ENCODE measurements around the gene NET1. TPM values are rescaled to one million over a fixed set of nuclear protein-coding genes. Genes with fewer than 3 reads are reported as not detected.
"Not testable (repeated sequence)": the region's sequence is repeated elsewhere in the genome, so short reads cannot be mapped to it uniquely, and the experiment has no call there.

Gene NET1
- total RNA-seq, 1 experiment from 2014 or later, result 154 TPM

DNA sequence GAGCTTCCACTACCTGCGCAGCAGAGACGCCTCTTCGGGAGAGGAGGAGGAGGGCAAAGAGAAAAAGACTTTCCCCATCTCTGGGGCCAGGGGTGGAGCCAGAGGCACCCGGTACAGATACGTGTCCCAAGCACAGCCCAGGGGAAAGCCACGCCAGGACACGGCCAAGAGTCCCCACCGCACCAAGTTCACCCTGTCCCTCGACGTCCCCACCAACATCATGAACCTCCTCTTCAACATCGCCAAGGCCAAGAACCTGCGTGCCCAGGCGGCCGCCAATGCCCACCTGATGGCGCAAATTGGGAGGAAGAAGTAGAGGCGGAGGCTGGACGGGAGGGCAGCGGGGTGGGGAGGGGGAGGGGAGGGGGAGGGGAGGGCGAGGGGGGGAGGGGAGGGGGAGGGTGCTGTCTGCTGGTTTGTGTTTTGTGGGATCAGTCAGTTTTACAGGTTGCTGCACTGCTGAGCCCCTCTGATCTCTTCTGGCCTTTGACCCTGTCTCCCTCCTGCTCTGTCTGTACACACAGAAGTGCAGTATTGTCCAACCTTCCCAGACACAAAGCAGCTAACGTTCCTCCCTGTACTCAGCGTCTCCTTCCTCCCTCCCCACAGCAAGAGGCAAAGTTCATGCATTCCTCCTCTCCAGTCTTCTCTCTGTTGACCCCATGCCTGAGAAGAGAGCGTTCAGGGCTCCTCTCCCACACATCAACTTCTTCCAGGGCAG is 38.3 kb upstream of the NET1 start:
- no peaks in the 10 kb centered on the region for H3K4me1 Mint-ChIP-seq (ENCODE audit: low read depth, unreplicated experiment)
- no peak for DNase-seq
- BruUV-seq (replicated peaks), result no TSS peak
- no peak overlapping the region for H3K27ac Mint-ChIP-seq (ENCODE audit: unreplicated experiment)
- H3K9me3 Mint-ChIP-seq (ENCODE audit: low read depth, unreplicated experiment), result peaks cover 7% of the 10 kb centered on the region
- intact Hi-C loops (cut with micrococcal nuclease; ENCODE audit: unreplicated experiment), result no loop called here
- no peak for TF ChIP-seq CTCF (IDR thresholded peaks at IDR 0.05; ENCODE audit: unreplicated experiment)
- no peaks in the 10 kb centered on the region for H3K36me3 Mint-ChIP-seq (ENCODE audit: insufficient read depth, unreplicated experiment)
- CTCF ChIA-PET, result no interaction called here
- H3K27me3 Mint-ChIP-seq (ENCODE audit: unreplicated experiment), result no peaks in the 10 kb centered on the region
- H3K4me3 Mint-ChIP-seq (ENCODE audit: low read depth, unreplicated experiment), result no peak overlapping the region

- no TSS peak for BruUV-seq (replicated peaks)
- H3K27ac Mint-ChIP-seq (ENCODE audit: unreplicated experiment), result no peak overlapping the region
- no peaks in the 10 kb centered on the region for H3K27me3 Mint-ChIP-seq (ENCODE audit: unreplicated experiment)
These were observed 35.9 kb upstream of the NET1 start for GRCh38 chr10:5376450-5376849.

GRCh38 chr10:5379202-5379601 is 33.2 kb upstream of the NET1 start:
- CTCF ChIA-PET, result not testable (repeated sequence)

More at GRCh38 chr10:5376450-5376849, 35.9 kb upstream of the NET1 start:
- H3K4me3 Mint-ChIP-seq (ENCODE audit: low read depth, unreplicated experiment), result no peak overlapping the region
- intact Hi-C loops (cut with micrococcal nuclease; ENCODE audit: unreplicated experiment), result no loop called here
- no peaks in the 10 kb centered on the region for H3K4me1 Mint-ChIP-seq (ENCODE audit: low read depth, unreplicated experiment)
- no peaks in the 10 kb centered on the region for H3K36me3 Mint-ChIP-seq (ENCODE audit: insufficient read depth, unreplicated experiment)
- no peaks in the 10 kb centered on the region for H3K9me3 Mint-ChIP-seq (ENCODE audit: low read depth, unreplicated experiment)
- CTCF ChIA-PET, result no interaction called here
- TF ChIP-seq CTCF (IDR thresholded peaks at IDR 0.05; ENCODE audit: unreplicated experiment), result no peak
- DNase-seq, result no peak

DNA sequence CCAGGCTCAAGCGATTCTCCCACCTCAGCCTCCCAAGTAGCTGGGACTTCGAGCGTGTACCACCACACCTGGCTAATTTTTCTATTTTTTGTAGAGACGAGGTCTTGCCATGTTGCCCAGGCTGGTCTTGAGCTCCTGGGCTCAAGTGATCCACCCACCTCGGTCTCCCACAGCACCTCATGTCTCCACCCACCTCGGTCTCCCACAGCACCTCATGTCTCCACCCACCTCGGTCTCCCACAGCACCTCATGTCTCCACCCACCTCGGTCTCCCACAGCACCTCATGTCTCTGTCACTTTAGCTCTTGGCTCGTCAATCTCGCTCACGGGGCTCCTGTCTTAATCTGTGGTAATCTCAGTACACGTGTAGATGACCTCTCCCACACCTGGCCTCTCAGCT is 32.0 kb upstream of the NET1 start:
- not testable (repeated sequence) for H3K9me3 Mint-ChIP-seq (ENCODE audit: low read depth, unreplicated experiment); H3K4me1 Mint-ChIP-seq (ENCODE audit: low read depth, unreplicated experiment); BruUV-seq (replicated peaks); H3K27ac Mint-ChIP-seq (ENCODE audit: unreplicated experiment); H3K36me3 Mint-ChIP-seq (ENCODE audit: insufficient read depth, unreplicated experiment); H3K27me3 Mint-ChIP-seq (ENCODE audit: unreplicated experiment); H3K4me3 Mint-ChIP-seq (ENCODE audit: low read depth, unreplicated experiment); DNase-seq
- CTCF ChIA-PET, result interaction anchor here (0.6 kb wide), 3 partner anchors 59 to 1299 kb away, joined by 3 to 4 read pairs (median 4); no protein-coding TSS in a partner anchor
- intact Hi-C loops (cut with micrococcal nuclease; ENCODE audit: unreplicated experiment), result loop anchor here (5.0 to 10.0 kb wide), 4 partner anchors 52 to 566 kb away; partner anchors contain the start of gene AKR1C3

More at GRCh38 chr10:5379202-5379601, 33.2 kb upstream of the NET1 start:
- H3K4me3 Mint-ChIP-seq (ENCODE audit: low read depth, unreplicated experiment); H3K36me3 Mint-ChIP-seq (ENCODE audit: insufficient read depth, unreplicated experiment); H3K9me3 Mint-ChIP-seq (ENCODE audit: low read depth, unreplicated experiment); H3K27me3 Mint-ChIP-seq (ENCODE audit: unreplicated experiment); H3K27ac Mint-ChIP-seq (ENCODE audit: unreplicated experiment); BruUV-seq (replicated peaks); intact Hi-C loops (cut with micrococcal nuclease; ENCODE audit: unreplicated experiment); DNase-seq; H3K4me1 Mint-ChIP-seq (ENCODE audit: low read depth, unreplicated experiment): not testable (repeated sequence)

DNA sequence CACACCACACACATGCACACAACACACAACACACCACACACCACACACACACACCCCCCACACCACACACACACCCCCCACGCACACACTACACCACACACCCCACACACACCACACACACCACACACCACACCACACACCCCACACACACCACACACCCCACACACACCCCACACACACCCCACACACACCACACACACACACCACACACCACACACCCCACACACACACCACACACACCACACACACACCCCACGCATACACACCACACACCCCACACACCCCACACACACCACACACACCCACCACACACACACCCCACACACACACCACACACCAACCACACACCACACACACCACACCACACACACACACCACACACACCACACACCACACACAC is 31.2 kb upstream of the NET1 start:
- DNase-seq, result no peak
- no peaks in the 10 kb centered on the region for H3K4me1 Mint-ChIP-seq (ENCODE audit: low read depth, unreplicated experiment)
- intact Hi-C loops (cut with micrococcal nuclease; ENCODE audit: unreplicated experiment), result loop anchor here (5.0 to 10.0 kb wide), 4 partner anchors 51 to 566 kb away; partner anchors contain the start of gene AKR1C3
- no peaks in the 10 kb centered on the region for H3K27me3 Mint-ChIP-seq (ENCODE audit: unreplicated experiment)
- BruUV-seq (replicated peaks), result no TSS peak
- H3K36me3 Mint-ChIP-seq (ENCODE audit: insufficient read depth, unreplicated experiment), result no peaks in the 10 kb centered on the region
- CTCF ChIA-PET, result interaction anchor here (0.6 kb wide), 3 partner anchors 58 to 1299 kb away, joined by 3 to 4 read pairs (median 4); no protein-coding TSS in a partner anchor
- H3K9me3 Mint-ChIP-seq (ENCODE audit: low read depth, unreplicated experiment), result peaks cover 7% of the 10 kb centered on the region
- no peak overlapping the region for H3K27ac Mint-ChIP-seq (ENCODE audit: unreplicated experiment)
- TF ChIP-seq CTCF (IDR thresholded peaks at IDR 0.05; ENCODE audit: unreplicated experiment), result no peak
- H3K4me3 Mint-ChIP-seq (ENCODE audit: low read depth, unreplicated experiment), result no peak overlapping the region

All from Calu3 (cell line).